Measurements from ENCODE around the gene DNER.

DNA sequence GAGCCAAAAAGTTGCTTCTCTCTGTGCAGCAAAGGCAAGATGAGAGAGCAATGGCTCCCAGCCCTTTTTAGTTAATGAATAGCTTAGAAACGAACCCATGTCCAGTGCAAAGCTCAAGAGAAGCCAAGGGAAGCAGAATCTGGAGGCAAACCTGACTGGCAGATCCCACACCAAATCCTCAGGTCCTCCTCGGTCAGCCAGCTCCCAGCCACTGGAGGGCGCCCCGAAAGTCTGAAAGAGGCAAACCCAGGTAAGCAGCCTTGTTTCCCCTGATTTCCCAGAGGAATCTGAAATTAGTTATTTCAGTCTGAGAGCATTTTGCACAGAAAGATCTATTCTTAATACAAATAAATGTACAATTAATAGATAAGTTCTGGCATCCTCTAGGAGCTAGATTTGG, 372.0 kb downstream of the DNER start:
- TF ChIP-seq, protein P1, sequence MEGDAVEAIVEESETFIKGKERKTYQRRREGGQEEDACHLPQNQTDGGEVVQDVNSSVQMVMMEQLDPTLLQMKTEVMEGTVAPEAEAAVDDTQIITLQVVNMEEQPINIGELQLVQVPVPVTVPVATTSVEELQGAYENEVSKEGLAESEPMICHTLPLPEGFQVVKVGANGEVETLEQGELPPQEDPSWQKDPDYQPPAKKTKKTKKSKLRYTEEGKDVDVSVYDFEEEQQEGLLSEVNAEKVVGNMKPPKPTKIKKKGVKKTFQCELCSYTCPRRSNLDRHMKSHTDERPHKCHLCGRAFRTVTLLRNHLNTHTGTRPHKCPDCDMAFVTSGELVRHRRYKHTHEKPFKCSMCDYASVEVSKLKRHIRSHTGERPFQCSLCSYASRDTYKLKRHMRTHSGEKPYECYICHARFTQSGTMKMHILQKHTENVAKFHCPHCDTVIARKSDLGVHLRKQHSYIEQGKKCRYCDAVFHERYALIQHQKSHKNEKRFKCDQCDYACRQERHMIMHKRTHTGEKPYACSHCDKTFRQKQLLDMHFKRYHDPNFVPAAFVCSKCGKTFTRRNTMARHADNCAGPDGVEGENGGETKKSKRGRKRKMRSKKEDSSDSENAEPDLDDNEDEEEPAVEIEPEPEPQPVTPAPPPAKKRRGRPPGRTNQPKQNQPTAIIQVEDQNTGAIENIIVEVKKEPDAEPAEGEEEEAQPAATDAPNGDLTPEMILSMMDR (IDR thresholded peaks at IDR 0.05), result peak in 2 of 4 experiments; percentile 29
- TF ChIP-seq POLR2A (IDR thresholded peaks at IDR 0.05), result no peak
